ENCODE results near the gene DDC.

The DDC gene

GRCh38 chr7:50469181-50469580 is 96.0 kb downstream of the DDC start:
- ATAC-seq = no peak
- TF ChIP-seq ZNF70 (CRISPR knock-in tag; IDR thresholded peaks at IDR 0.05) (no peak), GLIS3 (CRISPR knock-in tag; IDR thresholded peaks at IDR 0.05) (no peak), OSR1 (CRISPR knock-in tag; IDR thresholded peaks at IDR 0.05) (no peak), ARNTL (CRISPR knock-in tag; IDR thresholded peaks at IDR 0.05; ENCODE audit: borderline replicate concordance, low read depth) (no peak), ZNF565 (CRISPR knock-in tag; conservative IDR thresholded peaks at IDR 0.05; ENCODE audit: low read depth) (no peak), ZFP3 (CRISPR knock-in tag; IDR thresholded peaks at IDR 0.05) (no peak), ZNF8 (CRISPR knock-in tag; IDR thresholded peaks at IDR 0.05) (no peak), ZC3H10 (CRISPR knock-in tag; IDR thresholded peaks at IDR 0.05) (no peak), PPARA (CRISPR knock-in tag; IDR thresholded peaks at IDR 0.05; ENCODE audit: borderline replicate concordance) (no peak), SNAI2 (CRISPR knock-in tag; IDR thresholded peaks at IDR 0.05) (no peak), CSDC2 (CRISPR knock-in tag; IDR thresholded peaks at IDR 0.05) (no peak), TOX (CRISPR knock-in tag; IDR thresholded peaks at IDR 0.05; ENCODE audit: borderline replicate concordance) (no peak)
- TF ChIP-seq, protein P1, sequence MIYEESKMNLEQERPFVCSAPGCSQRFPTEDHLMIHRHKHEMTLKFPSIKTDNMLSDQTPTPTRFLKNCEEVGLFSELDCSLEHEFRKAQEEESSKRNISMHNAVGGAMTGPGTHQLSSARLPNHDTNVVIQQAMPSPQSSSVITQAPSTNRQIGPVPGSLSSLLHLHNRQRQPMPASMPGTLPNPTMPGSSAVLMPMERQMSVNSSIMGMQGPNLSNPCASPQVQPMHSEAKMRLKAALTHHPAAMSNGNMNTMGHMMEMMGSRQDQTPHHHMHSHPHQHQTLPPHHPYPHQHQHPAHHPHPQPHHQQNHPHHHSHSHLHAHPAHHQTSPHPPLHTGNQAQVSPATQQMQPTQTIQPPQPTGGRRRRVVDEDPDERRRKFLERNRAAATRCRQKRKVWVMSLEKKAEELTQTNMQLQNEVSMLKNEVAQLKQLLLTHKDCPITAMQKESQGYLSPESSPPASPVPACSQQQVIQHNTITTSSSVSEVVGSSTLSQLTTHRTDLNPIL (CRISPR knock-in tag; IDR thresholded peaks at IDR 0.05; ENCODE audit: low read depth) = no peak
- TF ChIP-seq, protein P2, sequence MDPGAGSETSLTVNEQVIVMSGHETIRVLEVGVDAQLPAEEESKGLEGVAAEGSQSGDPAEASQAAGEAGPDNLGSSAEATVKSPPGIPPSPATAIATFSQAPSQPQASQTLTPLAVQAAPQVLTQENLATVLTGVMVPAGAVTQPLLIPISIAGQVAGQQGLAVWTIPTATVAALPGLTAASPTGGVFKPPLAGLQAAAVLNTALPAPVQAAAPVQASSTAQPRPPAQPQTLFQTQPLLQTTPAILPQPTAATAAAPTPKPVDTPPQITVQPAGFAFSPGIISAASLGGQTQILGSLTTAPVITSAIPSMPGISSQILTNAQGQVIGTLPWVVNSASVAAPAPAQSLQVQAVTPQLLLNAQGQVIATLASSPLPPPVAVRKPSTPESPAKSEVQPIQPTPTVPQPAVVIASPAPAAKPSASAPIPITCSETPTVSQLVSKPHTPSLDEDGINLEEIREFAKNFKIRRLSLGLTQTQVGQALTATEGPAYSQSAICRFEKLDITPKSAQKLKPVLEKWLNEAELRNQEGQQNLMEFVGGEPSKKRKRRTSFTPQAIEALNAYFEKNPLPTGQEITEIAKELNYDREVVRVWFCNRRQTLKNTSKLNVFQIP (CRISPR knock-in tag; IDR thresholded peaks at IDR 0.05; ENCODE audit: borderline replicate concordance, low read depth) = no peak

GRCh38 chr7:50467817-50468610 is 97.2 kb downstream of the DDC start:
- TF ChIP-seq ZNF565 (CRISPR knock-in tag; conservative IDR thresholded peaks at IDR 0.05; ENCODE audit: low read depth) (no peak), ZFP30 (CRISPR knock-in tag; IDR thresholded peaks at IDR 0.05) (no peak), ARNTL (CRISPR knock-in tag; IDR thresholded peaks at IDR 0.05; ENCODE audit: borderline replicate concordance, low read depth) (no peak), TSHZ2 (CRISPR knock-in tag; IDR thresholded peaks at IDR 0.05) (peak; percentile 16; the same call in 1 of the 2 replicates)
- peak; percentile 94 for ATAC-seq

GRCh38 chr7:50466815-50467585 is 98.2 kb downstream of the DDC start:
- TF ChIP-seq ISL1 (CRISPR knock-in tag; IDR thresholded peaks at IDR 0.05) (peak; percentile 52; the same call in 1 of the 2 replicates), TCF4 (CRISPR knock-in tag; IDR thresholded peaks at IDR 0.05; ENCODE audit: borderline replicate concordance) (peak; percentile 52; the same call in 1 of the 2 replicates), SNAI2 (CRISPR knock-in tag; IDR thresholded peaks at IDR 0.05) (peak; percentile 27; the same call in 1 of the 2 replicates), ZFP3 (CRISPR knock-in tag; IDR thresholded peaks at IDR 0.05) (no peak)
- no peak; the same call in 2 of the 3 replicates for ATAC-seq

DNA sequence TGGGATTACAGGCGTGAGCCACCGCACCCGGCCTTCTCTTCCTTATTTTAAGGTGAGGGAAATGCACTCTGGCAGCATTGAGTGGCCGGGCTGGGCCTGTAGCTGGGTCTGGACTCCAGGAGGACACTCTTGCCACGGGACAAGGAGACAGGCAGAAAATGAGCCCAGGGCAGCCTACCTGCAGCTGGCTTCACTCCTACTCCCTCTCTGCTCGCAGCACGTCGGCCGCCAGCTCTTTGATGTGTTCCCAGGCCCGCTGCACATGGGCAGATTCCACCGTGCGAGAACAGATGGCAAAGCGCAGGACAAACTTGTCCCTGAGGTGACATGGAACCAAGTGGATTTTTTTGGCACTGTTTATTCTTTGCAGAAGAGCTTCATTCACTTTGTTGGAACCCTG is 102.2 kb downstream of the DDC start:
- no peak for ATAC-seq
- TF ChIP-seq BACH2 (CRISPR knock-in tag; IDR thresholded peaks at IDR 0.05; ENCODE audit: borderline replicate concordance) (no peak), ESRRG (CRISPR knock-in tag; IDR thresholded peaks at IDR 0.05) (no peak), TOX (CRISPR knock-in tag; IDR thresholded peaks at IDR 0.05; ENCODE audit: borderline replicate concordance) (no peak), ZNF70 (CRISPR knock-in tag; IDR thresholded peaks at IDR 0.05) (no peak), SNAI2 (CRISPR knock-in tag; IDR thresholded peaks at IDR 0.05) (no peak), ISL1 (CRISPR knock-in tag; IDR thresholded peaks at IDR 0.05) (no peak), ZNF8 (CRISPR knock-in tag; IDR thresholded peaks at IDR 0.05) (no peak), ZC3H10 (CRISPR knock-in tag; IDR thresholded peaks at IDR 0.05) (no peak), OSR1 (CRISPR knock-in tag; IDR thresholded peaks at IDR 0.05) (no peak), PATZ1 (CRISPR knock-in tag; IDR thresholded peaks at IDR 0.05; ENCODE audit: borderline replicate concordance) (no peak), TCF4 (CRISPR knock-in tag; IDR thresholded peaks at IDR 0.05; ENCODE audit: borderline replicate concordance) (no peak), CSRNP3 (CRISPR knock-in tag; IDR thresholded peaks at IDR 0.05) (no peak), CSDC2 (CRISPR knock-in tag; IDR thresholded peaks at IDR 0.05) (no peak)
- TF ChIP-seq, protein P2 (CRISPR knock-in tag; IDR thresholded peaks at IDR 0.05; ENCODE audit: borderline replicate concordance, low read depth) = no peak
